Amniotic stem cell (primary cell): ENCODE data around the gene NSD1.

Source experiments
- DNase-seq: peaks from one replicate; lab custom pipeline; 2025; lab: John Stamatoyannopoulos, UW

The NSD1 gene

GRCh38 chr5:177098120-177098469 lies 35.5 kb upstream of the NSD1 start:
- no peak for DNase-seq

GRCh38 chr5:177098470-177099141 lies 35.0 kb upstream of the NSD1 start:
- DNase-seq, result no peak

GRCh38 chr5:177099422-177100093 lies 34.0 kb upstream of the NSD1 start:
- no peak for DNase-seq

GRCh38 chr5:177100714-177101121 lies 32.9 kb upstream of the NSD1 start:
- no peak for DNase-seq

GRCh38 chr5:177103523-177104253 lies 29.9 kb upstream of the NSD1 start:
- DNase-seq, result no peak

- no peak for DNase-seq
Measured at GRCh38 chr5:177105691-177106476, 27.7 kb upstream of the NSD1 start.

- no peak for DNase-seq
Measured at GRCh38 chr5:177107159-177107558, 26.4 kb upstream of the NSD1 start.

- no peak for DNase-seq
Measured at GRCh38 chr5:177109810-177110209, 23.8 kb upstream of the NSD1 start.

- DNase-seq, result no peak
Measured at GRCh38 chr5:177111720-177112394, 21.7 kb upstream of the NSD1 start.

- no peak for DNase-seq
Measured at GRCh38 chr5:177112589-177113220, 20.9 kb upstream of the NSD1 start.

GRCh38 chr5:177113566-177114424 lies 19.8 kb upstream of the NSD1 start:
- DNase-seq, result no peak

GRCh38 chr5:177116631-177117373 lies 16.8 kb upstream of the NSD1 start:
- no peak for DNase-seq

- DNase-seq, result no peak
Measured at GRCh38 chr5:177117441-177118045, 16.0 kb upstream of the NSD1 start.

- DNase-seq, result no peak
Measured at GRCh38 chr5:177122566-177122965, 11.0 kb upstream of the NSD1 start.

- no peak for DNase-seq
Measured at GRCh38 chr5:177123789-177124485, 9.6 kb upstream of the NSD1 start.

GRCh38 chr5:177124486-177124991 lies 9.0 kb upstream of the NSD1 start:
- DNase-seq, result no peak

GRCh38 chr5:177126771-177127170 lies 6.8 kb upstream of the NSD1 start:
- DNase-seq, result no peak

- DNase-seq, result no peak
Measured at GRCh38 chr5:177128551-177128981, 5.0 kb upstream of the NSD1 start.
